SK-N-MC (cell line): ENCODE measurements around the gene MYO5C.

ENCODE experiments used
- EZH2 ChIP-seq: fragments of 200-600 bp; sonication (generic); IDR thresholded peaks from one replicate; pipeline ENCODE4 v1.6.1; 2017; ENCODE audit warnings: antibody characterized with exemption
- POLR2AphosphoS5 ChIP-seq: IDR thresholded peaks from 2 replicates; pipeline ENCODE4 v1.6.1; 2012; ENCODE audit warnings: mild to moderate bottlenecking, low read depth, low read length, borderline replicate concordance

GRCh38 chr15:52199271-52199670 is 96.3 kb downstream of the MYO5C start:
- TF ChIP-seq EZH2 (no peak), POLR2AphosphoS5 (no peak)
